Transverse colon (tissue), 4 donors: Measurements from ENCODE around the gene SH3BP5. TPM values are rescaled to one million over a fixed set of nuclear protein-coding genes. Genes with fewer than 3 reads are reported as not detected.
A peak's percentile ranks its signal among the peaks of the same experiment; 100 is the strongest.

Experiments
- DNase-seq: peaks from one replicate; pipeline ENCODE4 v3.0.0-alpha.2; 2019
- H3K27ac ChIP-seq, 4 donors: fragments of 200-600 bp; sonication (generic); 2 replicates each; pipeline ENCODE4 v1.5.1; 2016 to 2018; ENCODE audit warnings: inconsistent platforms in 4 of 4
- H3K27me3 ChIP-seq: fragments of 200-600 bp; sonication (generic); 2 replicates; pipeline ENCODE4 v1.5.1; 2017; ENCODE audit warnings: inconsistent platforms
- H3K36me3 ChIP-seq, 4 donors: fragments of 200-600 bp; sonication (generic); 2 replicates each; pipeline ENCODE4 v1.5.1; 2017 to 2019; ENCODE audit warnings: inconsistent platforms in 4 of 4
- H3K4me1 ChIP-seq, 4 donors: fragments of 200-600 bp; sonication (generic); 2 replicates each; pipeline ENCODE4 v1.5.1; 2017 to 2020; ENCODE audit warnings: inconsistent platforms in 4 of 4
- H3K4me3 ChIP-seq, 4 donors: fragments of 200-600 bp; sonication (generic); 1 replicate in 1 of 4; 2 replicates in 3 of 4; pipeline versions ENCODE4 v1.5.1 to v1.6.1; 2017 to 2019; ENCODE audit warnings: inconsistent platforms in 4 of 4
- H3K9me3 ChIP-seq, 2 donors: fragments of 200-600 bp; sonication (generic); 2 replicates each; pipeline ENCODE4 v1.5.1; 2017 to 2019; ENCODE audit warnings: inconsistent platforms in 2 of 2
- CTCF ChIP-seq, 5 experiments: fragments of 200-600 bp in 3 of 5; fragments of 450-650 bp in 2 of 5; sonication (generic) in 3 of 5; IDR thresholded peaks; 1 replicate in 2 of 5; 2 replicates in 3 of 5; pipeline ENCODE4 v1.5.1; 2016 to 2017; ENCODE audit warnings: antibody characterized with exemption in 5 of 5, inconsistent platforms in 3 of 5, mild to moderate bottlenecking in 2 of 5, moderate library complexity in 1 of 5
- EP300 ChIP-seq: sonication (generic); formaldehyde crosslinking; IDR thresholded peaks from one replicate; pipeline ENCODE4 v1.6.1; 2017; ENCODE audit warnings: antibody characterized with exemption, low read depth
- POLR2A ChIP-seq: fragments of 450-650 bp; IDR thresholded peaks from one replicate; pipeline ENCODE4 v1.6.1; 2016; ENCODE audit warnings: antibody characterized with exemption, mild to moderate bottlenecking, moderate library complexity
- POLR2AphosphoS5 ChIP-seq, 3 donors: sonication (generic); formaldehyde crosslinking; IDR thresholded peaks; one replicate each; pipeline ENCODE4 v1.6.1; 2016; ENCODE audit warnings: antibody characterized with exemption in 3 of 3
- WGBS, 2 donors: methylation state at CpG; one replicate each; pipeline ENCODE4 v1.1.5; 2018; ENCODE audit warnings: low coverage in 1 of 2; 5-methylcytosine and 5-hydroxymethylcytosine counted together
- in situ Hi-C, 4 donors: fragments of 200-750 bp; cut with MboI; loops; one replicate each; pipeline versions ENCODE4 v1.15.0 to v1.15.1; 2017; ENCODE audit warnings: low sequenced_read_pairs in 3 of 4, low pct_ligation_motif_present in 1 of 4, low pct_unique_long_range_greater_than_20kb in 1 of 4
- intact Hi-C: fragments of 100-400 bp; cut with DNase I; formaldehyde crosslinking; loops from one replicate; pipeline ENCODE4 v1.15.1; 2023; ENCODE audit warnings: low total_unique reads
- total RNA-seq, 4 donors: library from RNA; depleted of rRNA; stranded (reverse); fragments of >200 nt; gene quantifications; one replicate each; pipeline ENCODE4 v1.1.0, GENCODE V29; 2016

The SH3BP5 gene
- total RNA-seq, 4 donors from 2014 or later: 7.5 to 32.4 (median 15.8) TPM

- TF ChIP-seq POLR2A: no peak
- TF ChIP-seq POLR2AphosphoS5 (IDR thresholded peaks at IDR 0.05): peak; percentile 44 to 64 (median 61)
- H3K4me3 ChIP-seq: no peak overlapping the region
- H3K4me1 ChIP-seq: peaks cover 4 to 39% (median 11%) of the 10 kb centered on the region in 4 donors
- in situ Hi-C loops: no loop called here
- intact Hi-C loops: no loop called here
- no peaks in the 10 kb centered on the region for H3K36me3 ChIP-seq
- peak overlapping the region; percentile 69 to 77 (median 76) for H3K27ac ChIP-seq
- H3K9me3 ChIP-seq: no peaks in the 10 kb centered on the region
- WGBS, 2 donors: 48 to 68% methylated on average over 5 to 6 of the region's 6 CpGs
- DNase-seq: no peak
- H3K27me3 ChIP-seq: no peaks in the 10 kb centered on the region
These were observed 36.9 kb downstream of the SH3BP5 start for GRCh38 chr3:15295506-15295905.

GRCh38 chr3:15294929-15295328 is 37.5 kb downstream of the SH3BP5 start:
- Histone ChIP-seq H3K36me3 (no peaks in the 10 kb centered on the region), H3K9me3 (no peaks in the 10 kb centered on the region), H3K27me3 (no peaks in the 10 kb centered on the region), H3K4me1 (peaks cover 4 to 35% (median 11%) of the 10 kb centered on the region in 4 donors), H3K4me3 (no peak overlapping the region), H3K27ac (peak overlapping the region; percentile 69 to 77 (median 76))
- intact Hi-C loops (no loop called here), in situ Hi-C loops (no loop called here)
- WGBS, 2 donors: 67 to 79% methylated on average over 4 to 5 of the region's 5 CpGs
- TF ChIP-seq POLR2A (no peak), CTCF (IDR thresholded peaks at IDR 0.05) (no peak), EP300 (no peak), POLR2AphosphoS5 (IDR thresholded peaks at IDR 0.05) (no peak)
- DNase-seq: no peak

- intact Hi-C loops: no loop called here
- no peaks in the 10 kb centered on the region for H3K27me3 ChIP-seq
- no peaks in the 10 kb centered on the region for H3K36me3 ChIP-seq
- in situ Hi-C loops: no loop called here
- peak; percentile 32 for DNase-seq
- H3K4me3 ChIP-seq: no peak overlapping the region
- 68% methylated on average over 13 of the region's 13 CpGs; no CpG with 5 or more reads in 1 of the 2 donors for WGBS, 2 donors
- peak overlapping the region; percentile 69 to 77 (median 76) for H3K27ac ChIP-seq
- no peaks in the 10 kb centered on the region for H3K9me3 ChIP-seq
- TF ChIP-seq CTCF (IDR thresholded peaks at IDR 0.05) (no peak), POLR2AphosphoS5 (IDR thresholded peaks at IDR 0.05) (peak; percentile 13 to 27 (median 14))
- peaks cover 8 to 40% (median 12%) of the 10 kb centered on the region in 4 donors for H3K4me1 ChIP-seq
These were observed 39.4 kb downstream of the SH3BP5 start for GRCh38 chr3:15292765-15293522.

GRCh38 chr3:15291589-15292541 is 40.5 kb downstream of the SH3BP5 start:
- in situ Hi-C loops (no loop called here), intact Hi-C loops (no loop called here)
- peak; percentile 52 for DNase-seq
- H3K4me3 ChIP-seq: no peak overlapping the region
- no peaks in the 10 kb centered on the region for H3K9me3 ChIP-seq
- TF ChIP-seq POLR2A (no peak), CTCF (IDR thresholded peaks at IDR 0.05) (no peak), POLR2AphosphoS5 (IDR thresholded peaks at IDR 0.05) (no peak), EP300 (no peak)
- WGBS, 2 donors: 69 to 80% methylated on average over 2 to 6 of the region's 6 CpGs
- peak overlapping the region; percentile 69 to 77 (median 76) for H3K27ac ChIP-seq
- no peaks in the 10 kb centered on the region for H3K36me3 ChIP-seq
- H3K4me1 ChIP-seq: peaks cover 8 to 41% (median 12%) of the 10 kb centered on the region in 4 donors
- no peaks in the 10 kb centered on the region for H3K27me3 ChIP-seq
